Neural cell (in vitro differentiated cells): Measurements from ENCODE around the gene OR13C8. TPM values are rescaled to one million over a fixed set of nuclear protein-coding genes. Genes with fewer than 3 reads are reported as not detected.

Source experiments
- H2AFZ ChIP-seq: fragments of 200-600, 300-800 bp; sonication (generic), shearing (Covaris generic); 2 replicates; pipeline ENCODE4 v1.6.0; 2014; ENCODE audit warnings: low read depth, mild to moderate bottlenecking, antibody characterized with exemption, low read length, moderate library complexity
- H3F3A ChIP-seq: fragments of 200-600 bp; shearing (Covaris generic); 2 replicates; pipeline ENCODE4 v1.6.1; 2016; ENCODE audit warnings: mild to moderate bottlenecking, moderate library complexity, mixed read lengths, antibody characterized with exemption, low read length; ENCODE audit not compliant: insufficient read depth, poor library complexity, severe bottlenecking
- H3K27ac ChIP-seq: fragments of 200-600, 300-800 bp; sonication (generic), shearing (Covaris generic); 2 replicates; pipeline ENCODE4 v1.5.1; 2014; ENCODE audit warnings: mild to moderate bottlenecking, low read length, moderate library complexity
- H3K27me3 ChIP-seq: fragments of 300-800, 200-600 bp; sonication (generic), shearing (Covaris generic); 2 replicates; pipeline ENCODE4 v1.6.0; 2014; ENCODE audit warnings: mild to moderate bottlenecking, low read depth, low read length, moderate library complexity; ENCODE audit not compliant: insufficient read depth
- H3K36me3 ChIP-seq: fragments of 300-800, 200-600 bp; sonication (generic), shearing (Covaris generic); 2 replicates; pipeline ENCODE4 v1.5.1; 2014; ENCODE audit warnings: mild to moderate bottlenecking, antibody characterized with exemption, low read length, moderate library complexity; ENCODE audit not compliant: insufficient read depth
- H3K4me2 ChIP-seq: fragments of 300-800, 200-600 bp; sonication (generic), shearing (Covaris generic); 2 replicates; pipeline ENCODE4 v1.6.0; 2014; ENCODE audit warnings: mild to moderate bottlenecking, low read length
- H3K4me3 ChIP-seq: fragments of 300-800, 200-600 bp; sonication (generic), shearing (Covaris generic); 2 replicates; pipeline ENCODE4 v1.5.1; 2014; ENCODE audit warnings: mild to moderate bottlenecking, low read length, moderate library complexity
- H3K79me2 ChIP-seq: fragments of 200-600 bp; shearing (Covaris generic); replicated peaks from 2 replicates; pipeline ENCODE4 v1.6.0; 2014; ENCODE audit warnings: mild to moderate bottlenecking, low read length, moderate library complexity; ENCODE audit not compliant: insufficient read depth
- H3K9ac ChIP-seq: fragments of 300-800, 200-600 bp; sonication (generic), shearing (Covaris generic); 2 replicates; pipeline ENCODE4 v1.6.1; 2016; ENCODE audit warnings: mild to moderate bottlenecking, low read length, mixed read lengths
- H3K9me2 ChIP-seq: fragments of 200-600 bp; shearing (Covaris generic); 2 replicates; pipeline ENCODE4 v1.6.1; 2016; ENCODE audit warnings: mild to moderate bottlenecking, low read length, mixed read lengths; ENCODE audit not compliant: insufficient read depth
- H3K9me3 ChIP-seq: fragments of 200-600, 300-800 bp; sonication (generic), shearing (Covaris generic); 2 replicates; pipeline ENCODE4 v1.6.1; 2016; ENCODE audit warnings: mild to moderate bottlenecking, mixed run types, low read length, moderate library complexity, mixed read lengths
- H4K20me1 ChIP-seq: fragments of 200-600 bp; shearing (Covaris generic); 2 replicates; pipeline ENCODE4 v1.6.1; 2016; ENCODE audit warnings: mild to moderate bottlenecking, mixed run types; ENCODE audit not compliant: insufficient read depth
- EP300 ChIP-seq: fragments of 450-650 bp; conservative IDR thresholded peaks from 2 replicates; pipeline ENCODE4 v1.6.1; 2014; ENCODE audit warnings: antibody characterized with exemption, mild to moderate bottlenecking, moderate library complexity; ENCODE audit not compliant: poor library complexity, severe bottlenecking
- EZH2 ChIP-seq: fragments of 200-600, 300-800 bp; shearing (Covaris generic), sonication (generic); IDR thresholded peaks from 2 replicates; pipeline ENCODE4 v1.6.1; 2014; ENCODE audit warnings: antibody characterized with exemption, low read length, borderline replicate concordance, mild to moderate bottlenecking; ENCODE audit not compliant: insufficient read depth, poor library complexity, severe bottlenecking
- MXI1 ChIP-seq: fragments of 450-650 bp; conservative IDR thresholded peaks from 2 replicates; pipeline ENCODE4 v1.6.1; 2014; ENCODE audit warnings: antibody characterized with exemption, mild to moderate bottlenecking; ENCODE audit not compliant: poor library complexity, severe bottlenecking
- POLR2AphosphoS5 ChIP-seq: IDR thresholded peaks from 2 replicates; pipeline ENCODE4 v1.6.1; 2012
- RAD21 ChIP-seq: fragments of 450-650 bp; conservative IDR thresholded peaks from 2 replicates; pipeline ENCODE4 v1.6.1; 2014; ENCODE audit warnings: antibody characterized with exemption, mild to moderate bottlenecking, moderate library complexity
- SMC3 ChIP-seq: fragments of 450-650 bp; conservative IDR thresholded peaks from 2 replicates; pipeline ENCODE4 v1.6.1; 2014; ENCODE audit warnings: antibody characterized with exemption, mild to moderate bottlenecking, moderate library complexity; ENCODE audit not compliant: poor library complexity
- TAF1 ChIP-seq: IDR thresholded peaks from 2 replicates; pipeline ENCODE4 v1.6.1; 2012; ENCODE audit warnings: low read depth
- polyA plus RNA-seq: library from polyadenylated mRNA; depleted of rRNA; stranded (reverse); fragments of >200 nt; gene quantifications from 2 replicates; pipeline ENCODE4 v1.2.3, GENCODE V29; 2014
- TF ChIP-seq, protein P1 (sequence below): fragments of 450-650 bp; IDR thresholded peaks from 2 replicates; pipeline ENCODE4 v1.5.1; 2014; ENCODE audit warnings: antibody characterized with exemption, mild to moderate bottlenecking, moderate library complexity; ENCODE audit not compliant: poor library complexity, severe bottlenecking
- TF ChIP-seq, protein P2 (sequence below): IDR thresholded peaks from 2 replicates; pipeline ENCODE4 v1.6.1; 2012; ENCODE audit warnings: borderline replicate concordance

OR13C8 gene
- polyA plus RNA-seq, 1 donor from 2014 or later: not detected

DNA sequence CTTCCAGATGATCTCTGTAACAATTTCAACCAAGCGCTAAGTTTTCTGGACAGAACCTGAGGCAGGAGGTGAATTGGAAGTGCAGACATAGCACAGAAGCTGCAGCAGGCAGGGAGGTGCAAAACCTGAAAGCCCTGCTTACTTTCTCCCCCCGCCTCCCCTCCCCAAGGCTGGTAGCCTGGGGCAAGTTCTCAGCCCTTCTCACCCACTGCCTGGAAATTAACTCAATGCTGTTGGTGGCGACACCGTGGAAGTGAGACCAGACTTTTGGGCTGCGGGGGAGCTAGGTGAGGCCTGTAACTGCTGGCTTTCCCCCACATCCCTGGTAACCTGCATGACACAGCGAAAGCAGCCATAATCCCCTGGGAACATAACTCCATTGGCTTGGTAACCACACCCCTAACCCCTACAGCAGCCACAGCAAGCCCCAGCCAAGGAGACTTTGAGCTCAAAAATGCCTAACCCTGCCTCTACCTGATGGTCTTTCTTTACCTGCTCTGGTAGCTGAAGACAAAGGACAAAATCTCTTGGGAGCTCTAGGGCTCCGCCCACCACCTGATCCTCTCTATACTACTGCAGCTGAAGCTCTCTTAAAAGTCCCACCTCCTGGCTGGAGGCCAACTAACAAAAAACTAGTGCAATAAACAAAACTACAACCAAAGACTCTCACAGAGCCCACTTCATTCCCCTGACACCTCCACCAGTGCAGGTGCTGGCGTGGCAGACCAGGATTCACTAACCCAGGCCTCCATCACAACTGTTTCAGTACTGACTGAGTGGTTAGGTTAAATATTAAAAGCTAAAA lies 11.9 kb upstream of the OR13C8 start:
- Histone ChIP-seq H2AFZ (no peak overlapping the region), H3F3A (no peaks in the 10 kb centered on the region), H4K20me1 (no peaks in the 10 kb centered on the region), H3K79me2 (no peaks in the 10 kb centered on the region), H3K9me2 (no peaks in the 10 kb centered on the region), H3K27ac (no peak overlapping the region), H3K4me2 (no peak overlapping the region), H3K36me3 (no peaks in the 10 kb centered on the region), H3K4me3 (no peak overlapping the region), H3K9ac (no peak overlapping the region), H3K27me3 (no peaks in the 10 kb centered on the region), H3K9me3 (no peaks in the 10 kb centered on the region)
- TF ChIP-seq SMC3 (no peak), MXI1 (no peak)

DNA sequence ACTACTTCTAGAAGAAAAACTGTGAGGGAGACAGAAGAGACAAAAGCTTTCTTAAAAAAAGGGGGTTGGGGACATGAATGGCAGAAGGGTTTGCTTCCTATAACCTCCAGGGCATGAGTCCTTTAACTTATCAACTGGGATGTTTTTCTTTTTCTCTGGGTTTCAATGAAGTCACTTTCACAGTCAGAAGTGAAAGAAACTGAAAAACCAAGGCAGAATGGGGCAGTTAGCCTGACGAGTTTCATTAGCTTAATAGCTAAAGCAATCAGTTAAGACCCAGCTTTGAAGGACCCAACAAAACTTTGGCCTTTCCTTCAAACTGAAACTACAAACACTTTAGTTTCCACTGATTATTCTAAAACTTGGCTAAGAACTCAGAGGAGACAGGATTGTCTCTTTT lies 4.6 kb upstream of the OR13C8 start:
- H3K27me3 ChIP-seq: no peaks in the 10 kb centered on the region
- no peaks in the 10 kb centered on the region for H3K9me3 ChIP-seq
- no peaks in the 10 kb centered on the region for H4K20me1 ChIP-seq
- H3K9me2 ChIP-seq: no peaks in the 10 kb centered on the region
- no peaks in the 10 kb centered on the region for H3K36me3 ChIP-seq
- no peak overlapping the region for H3K27ac ChIP-seq
- TF ChIP-seq, protein P1, sequence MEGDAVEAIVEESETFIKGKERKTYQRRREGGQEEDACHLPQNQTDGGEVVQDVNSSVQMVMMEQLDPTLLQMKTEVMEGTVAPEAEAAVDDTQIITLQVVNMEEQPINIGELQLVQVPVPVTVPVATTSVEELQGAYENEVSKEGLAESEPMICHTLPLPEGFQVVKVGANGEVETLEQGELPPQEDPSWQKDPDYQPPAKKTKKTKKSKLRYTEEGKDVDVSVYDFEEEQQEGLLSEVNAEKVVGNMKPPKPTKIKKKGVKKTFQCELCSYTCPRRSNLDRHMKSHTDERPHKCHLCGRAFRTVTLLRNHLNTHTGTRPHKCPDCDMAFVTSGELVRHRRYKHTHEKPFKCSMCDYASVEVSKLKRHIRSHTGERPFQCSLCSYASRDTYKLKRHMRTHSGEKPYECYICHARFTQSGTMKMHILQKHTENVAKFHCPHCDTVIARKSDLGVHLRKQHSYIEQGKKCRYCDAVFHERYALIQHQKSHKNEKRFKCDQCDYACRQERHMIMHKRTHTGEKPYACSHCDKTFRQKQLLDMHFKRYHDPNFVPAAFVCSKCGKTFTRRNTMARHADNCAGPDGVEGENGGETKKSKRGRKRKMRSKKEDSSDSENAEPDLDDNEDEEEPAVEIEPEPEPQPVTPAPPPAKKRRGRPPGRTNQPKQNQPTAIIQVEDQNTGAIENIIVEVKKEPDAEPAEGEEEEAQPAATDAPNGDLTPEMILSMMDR: no peak
- no peaks in the 10 kb centered on the region for H3K79me2 ChIP-seq
- H3K4me3 ChIP-seq: no peak overlapping the region
- H3K4me2 ChIP-seq: no peak overlapping the region
- H3F3A ChIP-seq: no peaks in the 10 kb centered on the region
- no peak overlapping the region for H2AFZ ChIP-seq
- H3K9ac ChIP-seq: no peak overlapping the region

DNA sequence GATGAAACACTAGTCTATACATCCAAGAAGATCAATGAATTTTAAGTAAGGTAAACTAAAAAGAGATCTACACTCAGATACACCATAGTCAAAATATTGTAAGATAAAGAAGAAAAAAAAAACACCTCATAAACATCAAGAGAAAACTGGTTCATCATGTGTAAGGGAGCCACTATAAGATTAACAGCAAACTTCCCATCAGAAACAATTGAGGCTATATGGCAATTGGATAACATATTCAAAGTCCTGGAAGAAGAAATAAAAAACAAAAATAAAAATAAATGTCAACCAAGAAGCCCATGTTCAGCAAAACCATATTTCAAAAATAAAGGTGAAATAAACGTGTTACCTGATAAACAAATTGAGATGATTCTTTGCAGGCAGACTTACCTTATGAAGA lies 3.6 kb downstream of the OR13C8 start:
- Histone ChIP-seq H3K79me2 (no peaks in the 10 kb centered on the region), H3K4me2 (no peak overlapping the region), H3K9me3 (no peaks in the 10 kb centered on the region), H4K20me1 (no peaks in the 10 kb centered on the region), H3F3A (no peaks in the 10 kb centered on the region), H2AFZ (no peak overlapping the region), H3K27me3 (no peaks in the 10 kb centered on the region), H3K9ac (no peak overlapping the region), H3K36me3 (no peaks in the 10 kb centered on the region), H3K4me3 (no peak overlapping the region), H3K27ac (no peak overlapping the region), H3K9me2 (no peaks in the 10 kb centered on the region)
- TF ChIP-seq TAF1 (no peak), POLR2AphosphoS5 (no peak), EP300 (no peak), RAD21 (no peak), MXI1 (no peak), EZH2 (no peak), SMC3 (no peak)
- TF ChIP-seq, protein P2, sequence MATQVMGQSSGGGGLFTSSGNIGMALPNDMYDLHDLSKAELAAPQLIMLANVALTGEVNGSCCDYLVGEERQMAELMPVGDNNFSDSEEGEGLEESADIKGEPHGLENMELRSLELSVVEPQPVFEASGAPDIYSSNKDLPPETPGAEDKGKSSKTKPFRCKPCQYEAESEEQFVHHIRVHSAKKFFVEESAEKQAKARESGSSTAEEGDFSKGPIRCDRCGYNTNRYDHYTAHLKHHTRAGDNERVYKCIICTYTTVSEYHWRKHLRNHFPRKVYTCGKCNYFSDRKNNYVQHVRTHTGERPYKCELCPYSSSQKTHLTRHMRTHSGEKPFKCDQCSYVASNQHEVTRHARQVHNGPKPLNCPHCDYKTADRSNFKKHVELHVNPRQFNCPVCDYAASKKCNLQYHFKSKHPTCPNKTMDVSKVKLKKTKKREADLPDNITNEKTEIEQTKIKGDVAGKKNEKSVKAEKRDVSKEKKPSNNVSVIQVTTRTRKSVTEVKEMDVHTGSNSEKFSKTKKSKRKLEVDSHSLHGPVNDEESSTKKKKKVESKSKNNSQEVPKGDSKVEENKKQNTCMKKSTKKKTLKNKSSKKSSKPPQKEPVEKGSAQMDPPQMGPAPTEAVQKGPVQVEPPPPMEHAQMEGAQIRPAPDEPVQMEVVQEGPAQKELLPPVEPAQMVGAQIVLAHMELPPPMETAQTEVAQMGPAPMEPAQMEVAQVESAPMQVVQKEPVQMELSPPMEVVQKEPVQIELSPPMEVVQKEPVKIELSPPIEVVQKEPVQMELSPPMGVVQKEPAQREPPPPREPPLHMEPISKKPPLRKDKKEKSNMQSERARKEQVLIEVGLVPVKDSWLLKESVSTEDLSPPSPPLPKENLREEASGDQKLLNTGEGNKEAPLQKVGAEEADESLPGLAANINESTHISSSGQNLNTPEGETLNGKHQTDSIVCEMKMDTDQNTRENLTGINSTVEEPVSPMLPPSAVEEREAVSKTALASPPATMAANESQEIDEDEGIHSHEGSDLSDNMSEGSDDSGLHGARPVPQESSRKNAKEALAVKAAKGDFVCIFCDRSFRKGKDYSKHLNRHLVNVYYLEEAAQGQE: no peak
- TF ChIP-seq, protein P1: no peak
